GM18951 (cell line): Measurements from ENCODE around the gene TRIM28.
"Not testable (repeated sequence)": the region's sequence is repeated elsewhere in the genome, so short reads cannot be mapped to it uniquely, and the experiment has no call there.

ENCODE experiments used
- POLR2A ChIP-seq: IDR thresholded peaks from 4 replicates; pipeline ENCODE4 v1.6.1; 2011; ENCODE audit warnings: mild to moderate bottlenecking; ENCODE audit not compliant: insufficient read length, insufficient read depth; ENCODE audit errors: extremely low read depth
- in situ Hi-C: fragments of 300-500 bp; cut with MboI; formaldehyde crosslinking; loops from one replicate; pipeline ENCODE4 v1.12.0; 2022; ENCODE audit warnings: low sequenced_read_pairs, mixed read lengths, inconsistent platforms; ENCODE audit not compliant: unreplicated experiment

Gene TRIM28

GRCh38 chr19:58543826-58544590 lies at the start of gene TRIM28:
Gene TRIM28, plus strand, starts transcription at chr19:58544064. Its CDS starts 694 bp downstream, at chr19:58544758.
- in situ Hi-C loops, result no loop called here
- peak; percentile 99 for TF ChIP-seq POLR2A

- in situ Hi-C loops, result no loop called here
Measured at GRCh38 chr19:58497634-58498170, 46.2 kb upstream of the TRIM28 start.

GRCh38 chr19:58498316-58499020 lies 45.4 kb upstream of the TRIM28 start:
- in situ Hi-C loops, result no loop called here
- TF ChIP-seq POLR2A, result no peak

More at GRCh38 chr19:58497634-58498170, 46.2 kb upstream of the TRIM28 start:
- no peak for TF ChIP-seq POLR2A

- in situ Hi-C loops, result no loop called here
- peak; percentile 70 for TF ChIP-seq POLR2A
Measured at GRCh38 chr19:58499021-58499927, 44.6 kb upstream of the TRIM28 start.

- TF ChIP-seq POLR2A, result no peak
- in situ Hi-C loops, result no loop called here
Measured at GRCh38 chr19:58500242-58500641, 43.6 kb upstream of the TRIM28 start.

- in situ Hi-C loops, result not testable (repeated sequence)
Measured at GRCh38 chr19:58507602-58508223, 36.2 kb upstream of the TRIM28 start.

GRCh38 chr19:58509731-58510083 lies 34.2 kb upstream of the TRIM28 start:
- TF ChIP-seq POLR2A, result no peak
- in situ Hi-C loops, result no loop called here

- in situ Hi-C loops, result no loop called here
- no peak for TF ChIP-seq POLR2A
Measured at GRCh38 chr19:58510084-58510862, 33.6 kb upstream of the TRIM28 start.

GRCh38 chr19:58511353-58512208 lies 32.3 kb upstream of the TRIM28 start, which contains the start of gene SLC27A5:
Gene SLC27A5, minus strand, starts transcription at chr19:58511992. Its CDS starts 37 bp downstream, at chr19:58511955.
- no peak for TF ChIP-seq POLR2A
- in situ Hi-C loops, result no loop called here

GRCh38 chr19:58513213-58513693 lies 30.6 kb upstream of the TRIM28 start:
- in situ Hi-C loops, result no loop called here
- TF ChIP-seq POLR2A, result peak; percentile 21
